IPS-11a (cell line): ENCODE data around the gene ZNF532.

Source experiments
- H3K4me3 ChIP-seq: one replicate; pipeline ENCODE4 v1.5.1; 2013; ENCODE audit warnings: low read depth, low read length, control low read depth

Gene ZNF532

DNA sequence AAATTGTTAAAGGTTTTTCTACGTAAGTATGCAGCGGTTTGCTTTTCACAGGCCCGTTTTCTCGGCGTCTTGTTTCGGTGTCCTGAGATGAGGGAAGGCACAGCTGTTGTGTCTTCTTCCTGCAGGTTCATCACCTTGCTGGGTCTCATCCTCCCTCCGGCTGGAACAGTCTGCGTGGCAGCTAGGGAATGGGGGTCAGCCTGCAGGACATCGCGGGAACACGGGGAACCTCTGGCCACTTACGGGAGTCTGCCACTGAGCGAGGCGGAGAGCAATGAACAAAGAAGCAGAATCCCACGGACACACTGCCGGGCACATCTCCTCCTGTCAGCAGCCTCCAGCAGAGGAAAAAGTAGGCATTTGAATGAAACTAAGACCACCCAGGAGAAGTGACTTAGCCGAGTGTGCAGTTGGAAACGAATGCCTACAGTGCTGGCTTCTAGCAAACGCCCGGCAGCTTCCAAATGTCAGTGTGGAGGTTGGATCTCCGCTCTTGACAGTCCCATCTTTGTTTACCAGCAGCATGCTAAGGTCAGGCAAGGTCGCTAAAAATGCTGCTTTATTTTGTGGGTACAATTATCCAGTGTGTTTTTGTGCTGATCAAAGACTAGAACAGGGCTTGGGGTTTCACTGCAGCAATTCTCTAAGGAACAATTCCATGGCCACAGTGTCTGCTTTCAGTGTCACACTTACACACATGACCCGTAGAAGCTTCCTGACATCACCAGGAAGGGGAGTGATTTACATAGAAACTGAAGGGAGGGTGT lies 165.2 kb downstream of the ZNF532 start:
- H3K4me3 ChIP-seq, result no peak overlapping the region

DNA sequence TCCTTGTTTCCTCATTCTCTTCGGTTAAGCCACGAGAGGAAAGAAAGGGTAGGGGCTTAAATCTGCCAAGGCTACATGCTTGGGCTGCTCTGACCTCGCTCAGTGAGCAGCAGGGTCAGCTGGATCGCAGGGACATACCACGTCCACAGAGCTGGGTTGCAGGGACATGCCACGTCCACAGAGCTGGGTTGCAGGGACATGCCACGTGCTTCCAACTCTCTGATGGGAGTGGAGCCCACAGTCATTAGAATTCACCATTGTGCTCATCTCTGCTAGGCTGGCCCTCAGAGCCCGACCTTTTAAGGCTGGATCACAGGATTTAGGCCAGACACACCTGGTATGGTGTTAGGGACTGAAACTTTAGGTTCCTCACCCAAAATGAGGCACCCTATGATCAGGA lies 167.6 kb downstream of the ZNF532 start:
- no peak overlapping the region for H3K4me3 ChIP-seq

DNA sequence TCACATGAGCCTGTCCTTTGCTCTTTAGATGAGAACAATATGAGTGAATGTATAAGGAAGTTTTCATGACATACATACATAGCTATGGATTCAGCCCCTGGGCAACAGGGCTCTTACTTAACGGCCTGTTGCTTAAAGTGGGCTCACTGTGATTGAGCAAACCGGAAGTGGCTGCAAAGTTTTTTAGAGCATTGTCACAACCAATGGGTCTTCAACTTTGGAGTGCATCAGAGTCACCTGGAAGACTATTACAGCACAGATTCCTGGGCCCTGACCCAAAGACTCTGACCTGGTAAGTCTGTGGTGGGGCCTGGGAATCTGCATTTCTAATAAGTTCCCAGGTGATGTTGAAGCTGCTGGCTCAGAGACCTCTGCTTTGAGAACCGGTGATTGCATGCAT lies 168.7 kb downstream of the ZNF532 start:
- H3K4me3 ChIP-seq, result no peak overlapping the region

GRCh38 chr18:59033974-59034373 lies 169.3 kb downstream of the ZNF532 start:
- H3K4me3 ChIP-seq, result no peak overlapping the region

DNA sequence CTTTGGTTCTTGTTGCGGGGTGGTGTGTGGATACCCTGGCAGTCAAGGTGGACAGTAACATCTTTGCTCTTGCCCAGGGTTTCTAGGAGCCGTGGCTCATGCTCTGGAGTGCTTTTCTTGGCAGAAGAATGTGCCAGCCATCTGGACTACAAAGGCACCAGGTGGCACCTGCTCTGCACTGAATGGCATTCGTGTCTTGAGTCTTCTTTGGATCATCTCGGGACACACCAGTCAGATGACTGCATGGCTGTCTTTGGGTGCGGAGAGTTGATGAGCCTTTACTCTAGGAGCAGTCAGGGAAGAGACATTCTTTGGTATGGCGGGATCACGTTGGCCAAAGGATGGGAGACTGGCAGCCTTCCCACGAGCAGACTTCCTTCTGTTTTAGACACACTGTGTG lies 170.9 kb downstream of the ZNF532 start:
- H3K4me3 ChIP-seq, result no peak overlapping the region
